HUES64 (cell line): ENCODE measurements around the gene COX10.

Source experiments
- H3K27ac ChIP-seq: 2 replicates; pipeline ENCODE4 v1.7.0; 2013; ENCODE audit warnings: low read depth, low read length, inconsistent platforms
- H3K27me3 ChIP-seq: 2 replicates; pipeline ENCODE4 v1.6.1; 2013; ENCODE audit warnings: mild to moderate bottlenecking, low read length; ENCODE audit not compliant: insufficient read depth
- H3K36me3 ChIP-seq: 2 replicates; pipeline ENCODE4 v1.6.1; 2013; ENCODE audit warnings: mild to moderate bottlenecking, low read length; ENCODE audit not compliant: insufficient read depth
- H3K4me1 ChIP-seq: 2 replicates; pipeline ENCODE4 v1.6.1; 2013; ENCODE audit warnings: mild to moderate bottlenecking, low read length, moderate library complexity; ENCODE audit not compliant: insufficient read depth
- H3K4me3 ChIP-seq: 2 replicates; pipeline ENCODE4 v1.5.1; 2013; ENCODE audit warnings: mild to moderate bottlenecking, low read length, moderate library complexity
- H3K9ac ChIP-seq: 2 replicates; pipeline ENCODE4 v1.6.1; 2013; ENCODE audit warnings: mild to moderate bottlenecking, low read depth, low read length
- H3K9me3 ChIP-seq: 2 replicates; pipeline ENCODE4 v1.6.1; 2013; ENCODE audit warnings: low read depth, low read length; ENCODE audit not compliant: insufficient read depth
- WGBS: fragments of 150-250, 120-280 bp; methylation state at CpG from one replicate; pipeline ENCODE4 v1.1.7; 2013; ENCODE audit warnings: missing lambda C conversion rate; 5-methylcytosine and 5-hydroxymethylcytosine counted together

Gene COX10

DNA sequence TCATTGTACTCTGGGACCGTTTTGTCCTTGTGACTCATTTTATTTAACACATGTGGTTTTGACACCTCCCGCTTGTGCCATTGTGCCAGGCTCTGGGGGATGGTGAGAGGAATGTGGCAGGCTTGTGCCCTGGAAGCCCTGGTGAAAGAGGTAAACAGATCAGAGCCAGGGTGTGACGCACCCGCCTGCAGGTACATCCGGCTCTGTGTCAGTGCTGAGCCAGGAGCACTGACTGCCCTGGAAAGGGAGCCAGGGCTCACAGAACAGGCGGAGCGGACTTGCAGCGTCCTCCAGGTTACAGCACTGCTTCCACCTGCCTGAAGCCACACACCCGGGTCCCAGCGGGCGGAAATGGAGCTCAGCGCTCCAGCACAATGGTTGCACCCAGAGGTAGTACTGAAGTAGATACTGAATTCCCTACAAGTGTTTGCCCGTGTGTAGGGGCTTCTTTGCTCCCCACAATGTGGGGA lies 136.7 kb downstream of the COX10 start:
- Histone ChIP-seq H3K9ac (no peak overlapping the region), H3K27ac (no peak overlapping the region), H3K9me3 (peaks cover 2% of the 10 kb centered on the region; the same call in 1 of the 2 replicates), H3K36me3 (peaks cover 13% of the 10 kb centered on the region), H3K27me3 (no peaks in the 10 kb centered on the region), H3K4me3 (no peak overlapping the region), H3K4me1 (no peaks in the 10 kb centered on the region)
- 87% methylated on average over 13 of the region's 13 CpGs for WGBS

DNA sequence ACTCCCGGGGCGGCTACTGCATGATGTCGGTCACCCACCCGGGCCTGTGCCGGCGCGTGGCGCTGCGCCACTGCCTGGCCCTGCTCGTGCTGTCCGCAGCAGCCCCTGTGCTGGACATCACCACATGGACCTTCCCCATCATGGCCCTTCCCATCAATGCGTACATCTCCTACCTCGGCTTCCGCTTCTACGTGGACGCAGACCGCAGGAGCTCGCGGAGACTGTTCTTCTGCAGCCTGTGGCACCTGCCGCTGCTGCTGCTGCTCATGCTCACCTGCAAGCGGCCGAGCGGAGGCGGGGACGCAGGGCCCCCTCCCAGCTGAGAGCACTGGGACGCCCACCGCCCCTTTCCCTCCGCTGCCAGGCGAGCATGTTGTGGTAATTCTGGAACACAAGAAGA lies 137.6 kb downstream of the COX10 start:
- Histone ChIP-seq H3K9me3 (peaks cover 11% of the 10 kb centered on the region), H3K9ac (no peak overlapping the region), H3K36me3 (peaks cover 16% of the 10 kb centered on the region), H3K27me3 (no peaks in the 10 kb centered on the region), H3K27ac (no peak overlapping the region), H3K4me3 (no peak overlapping the region), H3K4me1 (no peaks in the 10 kb centered on the region)
- 96% methylated on average over 29 of the region's 29 CpGs for WGBS

DNA sequence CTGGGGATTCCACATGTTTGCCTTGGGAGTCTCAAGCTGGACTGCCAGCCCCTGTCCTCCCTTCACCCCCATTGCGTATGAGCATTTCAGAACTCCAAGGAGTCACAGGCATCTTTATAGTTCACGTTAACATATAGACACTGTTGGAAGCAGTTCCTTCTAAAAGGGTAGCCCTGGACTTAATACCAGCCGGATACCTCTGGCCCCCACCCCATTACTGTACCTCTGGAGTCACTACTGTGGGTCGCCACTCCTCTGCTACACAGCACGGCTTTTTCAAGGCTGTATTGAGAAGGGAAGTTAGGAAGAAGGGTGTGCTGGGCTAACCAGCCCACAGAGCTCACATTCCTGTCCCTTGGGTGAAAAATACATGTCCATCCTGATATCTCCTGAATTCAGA lies 138.5 kb downstream of the COX10 start:
- Histone ChIP-seq H3K4me3 (no peak overlapping the region), H3K9me3 (peaks cover 14% of the 10 kb centered on the region), H3K27me3 (no peaks in the 10 kb centered on the region), H3K9ac (no peak overlapping the region), H3K36me3 (peaks cover 16% of the 10 kb centered on the region), H3K27ac (no peak overlapping the region), H3K4me1 (no peaks in the 10 kb centered on the region)
- 96% methylated on average over 5 of the region's 5 CpGs for WGBS

DNA sequence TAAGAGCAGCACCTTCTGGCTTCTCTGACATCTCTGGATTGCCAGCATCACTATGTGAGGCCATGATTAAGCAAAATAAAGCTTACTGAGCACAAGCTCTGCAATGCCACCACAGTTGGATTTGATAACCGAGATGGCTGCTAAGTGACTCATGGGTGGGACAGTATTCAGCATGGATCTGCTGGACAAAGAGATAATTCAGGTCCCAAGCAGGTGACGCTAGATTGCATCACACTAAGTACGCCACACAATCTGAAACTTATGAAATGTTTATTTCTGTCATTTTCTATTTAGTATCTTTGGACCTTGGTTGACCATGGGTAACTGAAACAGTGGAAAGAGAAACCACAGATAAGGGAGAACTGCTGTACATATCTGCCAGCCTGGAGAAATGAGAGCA lies 139.9 kb downstream of the COX10 start:
- H3K36me3 ChIP-seq = peaks cover 16% of the 10 kb centered on the region
- H3K9ac ChIP-seq = no peak overlapping the region
- no peak overlapping the region for H3K27ac ChIP-seq
- no peak overlapping the region for H3K4me3 ChIP-seq
- no peaks in the 10 kb centered on the region for H3K27me3 ChIP-seq
- 99% methylated on average over 3 of the region's 3 CpGs for WGBS
- H3K4me1 ChIP-seq = no peaks in the 10 kb centered on the region
- peaks cover 14% of the 10 kb centered on the region for H3K9me3 ChIP-seq

DNA sequence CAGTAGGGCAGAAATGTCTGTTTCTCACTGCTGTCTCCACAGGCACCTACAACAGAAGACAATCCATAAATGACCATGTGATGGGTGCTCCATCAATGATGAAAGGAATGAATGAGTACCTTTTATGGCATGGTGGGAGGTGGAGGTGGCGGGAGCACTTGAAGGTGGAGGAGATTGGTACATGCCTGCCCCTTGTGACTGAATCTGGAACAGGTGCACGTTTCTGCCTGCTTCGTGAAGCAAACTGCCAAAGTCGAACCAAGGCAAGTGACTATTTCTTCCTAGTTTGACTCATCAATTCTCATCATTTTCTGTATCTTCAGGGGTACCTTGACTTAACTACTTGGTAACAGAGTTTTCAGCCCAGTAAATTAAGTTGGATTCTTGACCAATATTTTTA lies 141.9 kb downstream of the COX10 start:
- Histone ChIP-seq H3K36me3 (peaks cover 16% of the 10 kb centered on the region), H3K4me1 (no peaks in the 10 kb centered on the region)

DNA sequence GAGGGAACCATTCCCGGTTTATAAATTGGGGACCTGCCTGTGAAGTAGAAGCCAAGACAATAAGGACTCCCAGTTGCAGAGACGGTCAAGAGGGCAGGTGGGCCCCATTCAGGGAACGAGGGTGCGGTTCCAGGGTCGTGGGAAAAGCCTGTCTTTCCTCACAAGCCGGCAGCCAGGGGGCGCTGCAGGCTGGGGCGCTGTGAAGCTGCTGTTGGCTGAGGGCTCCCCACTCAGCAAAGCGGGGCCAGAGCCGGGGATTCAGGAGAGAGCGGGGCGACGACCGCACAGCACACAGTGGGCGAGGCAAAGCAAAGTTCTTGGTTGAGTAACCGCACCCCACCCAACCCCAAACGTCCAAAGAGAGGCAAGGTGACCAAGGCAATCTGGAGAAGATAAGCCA lies 142.5 kb downstream of the COX10 start:
- no peak overlapping the region for H3K4me3 ChIP-seq
- WGBS = 93% methylated on average over 17 of the region's 17 CpGs
- no peaks in the 10 kb centered on the region for H3K27me3 ChIP-seq
- no peak overlapping the region for H3K9ac ChIP-seq
- no peaks in the 10 kb centered on the region for H3K4me1 ChIP-seq
- H3K27ac ChIP-seq = no peak overlapping the region
- H3K36me3 ChIP-seq = peaks cover 16% of the 10 kb centered on the region
- peaks cover 14% of the 10 kb centered on the region for H3K9me3 ChIP-seq

More for the DNA sequence above, 141.9 kb downstream of the COX10 start:
- Histone ChIP-seq H3K9me3 (peaks cover 14% of the 10 kb centered on the region), H3K4me3 (no peak overlapping the region), H3K27ac (no peak overlapping the region), H3K27me3 (no peaks in the 10 kb centered on the region), H3K9ac (no peak overlapping the region)
- 96% methylated on average over 4 of the region's 4 CpGs for WGBS

DNA sequence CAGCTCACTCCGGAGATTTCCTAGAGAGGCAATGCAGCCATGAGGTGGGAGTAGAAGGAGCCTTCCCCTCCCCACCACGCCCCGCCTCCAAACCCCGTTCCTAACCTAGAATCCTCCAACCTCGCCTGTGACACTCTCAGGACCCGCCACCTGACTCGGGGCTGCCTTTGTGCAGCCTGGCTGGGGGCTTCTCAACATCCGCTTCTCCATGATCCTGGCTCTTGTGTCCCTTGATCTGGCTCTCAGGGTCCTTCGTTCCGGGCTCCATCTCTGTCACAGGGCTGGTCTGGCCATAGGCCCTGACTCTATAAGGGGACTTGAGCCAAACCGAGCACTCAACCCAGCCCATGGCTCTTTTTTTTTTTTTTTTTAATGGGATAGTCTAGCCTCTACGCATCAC lies 143.1 kb downstream of the COX10 start:
- H3K27ac ChIP-seq = no peak overlapping the region
- H3K4me1 ChIP-seq = no peaks in the 10 kb centered on the region
- H3K27me3 ChIP-seq = no peaks in the 10 kb centered on the region
- H3K36me3 ChIP-seq = peaks cover 16% of the 10 kb centered on the region
- peaks cover 14% of the 10 kb centered on the region for H3K9me3 ChIP-seq
- H3K9ac ChIP-seq = no peak overlapping the region
- 99% methylated on average over 12 of the region's 12 CpGs for WGBS
- no peak overlapping the region for H3K4me3 ChIP-seq

DNA sequence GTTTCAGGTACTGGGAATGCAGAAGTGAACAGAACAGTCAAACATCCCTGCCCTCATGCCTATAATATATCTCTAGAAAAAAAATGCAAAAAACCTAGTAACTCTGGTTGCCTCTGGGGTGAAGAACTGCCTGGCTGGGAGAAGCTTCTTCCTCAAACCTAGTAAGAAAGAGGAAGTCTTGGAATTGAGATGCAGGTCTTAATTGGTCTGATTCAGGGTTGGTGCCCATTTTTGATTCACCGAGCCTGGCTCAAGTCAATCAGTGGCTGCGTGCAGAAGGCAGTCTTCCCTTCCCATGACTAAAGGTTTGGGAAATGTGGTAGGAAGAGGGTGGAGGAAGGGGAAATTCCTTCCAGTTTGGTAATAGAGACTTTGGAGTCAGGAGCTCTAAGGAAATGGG lies 145.0 kb downstream of the COX10 start:
- Histone ChIP-seq H3K4me1 (no peaks in the 10 kb centered on the region), H3K36me3 (peaks cover 13% of the 10 kb centered on the region), H3K27me3 (no peaks in the 10 kb centered on the region), H3K27ac (no peak overlapping the region), H3K4me3 (no peak overlapping the region), H3K9me3 (peaks cover 14% of the 10 kb centered on the region), H3K9ac (no peak overlapping the region)
- WGBS = 96% methylated on average over 2 of the region's 2 CpGs

DNA sequence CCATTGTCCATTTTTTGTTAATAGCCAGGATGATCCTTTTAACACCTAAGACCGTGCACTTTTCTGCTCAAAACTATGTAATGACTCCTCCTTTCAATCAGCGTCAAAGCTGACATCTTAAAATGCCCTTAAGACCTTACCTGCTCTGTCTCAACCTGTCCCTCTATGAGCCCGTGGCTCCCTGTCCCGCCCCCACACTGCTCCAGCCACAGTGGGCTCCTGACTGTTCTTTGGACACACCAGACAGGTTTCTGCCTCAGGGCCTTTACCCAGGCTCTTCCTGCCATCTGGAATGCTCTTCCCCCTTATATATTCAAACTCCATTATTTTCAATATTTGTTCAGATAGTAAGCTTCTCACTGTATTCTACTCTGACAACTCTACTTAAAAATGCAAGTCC lies 153.3 kb downstream of the COX10 start:
- no peak overlapping the region for H3K27ac ChIP-seq
- no peaks in the 10 kb centered on the region for H3K4me1 ChIP-seq
- no peaks in the 10 kb centered on the region for H3K9me3 ChIP-seq
- 93% methylated on average over 4 of the region's 4 CpGs for WGBS
- no peaks in the 10 kb centered on the region for H3K27me3 ChIP-seq
- no peak overlapping the region for H3K9ac ChIP-seq
- no peaks in the 10 kb centered on the region for H3K36me3 ChIP-seq
- no peak overlapping the region for H3K4me3 ChIP-seq

DNA sequence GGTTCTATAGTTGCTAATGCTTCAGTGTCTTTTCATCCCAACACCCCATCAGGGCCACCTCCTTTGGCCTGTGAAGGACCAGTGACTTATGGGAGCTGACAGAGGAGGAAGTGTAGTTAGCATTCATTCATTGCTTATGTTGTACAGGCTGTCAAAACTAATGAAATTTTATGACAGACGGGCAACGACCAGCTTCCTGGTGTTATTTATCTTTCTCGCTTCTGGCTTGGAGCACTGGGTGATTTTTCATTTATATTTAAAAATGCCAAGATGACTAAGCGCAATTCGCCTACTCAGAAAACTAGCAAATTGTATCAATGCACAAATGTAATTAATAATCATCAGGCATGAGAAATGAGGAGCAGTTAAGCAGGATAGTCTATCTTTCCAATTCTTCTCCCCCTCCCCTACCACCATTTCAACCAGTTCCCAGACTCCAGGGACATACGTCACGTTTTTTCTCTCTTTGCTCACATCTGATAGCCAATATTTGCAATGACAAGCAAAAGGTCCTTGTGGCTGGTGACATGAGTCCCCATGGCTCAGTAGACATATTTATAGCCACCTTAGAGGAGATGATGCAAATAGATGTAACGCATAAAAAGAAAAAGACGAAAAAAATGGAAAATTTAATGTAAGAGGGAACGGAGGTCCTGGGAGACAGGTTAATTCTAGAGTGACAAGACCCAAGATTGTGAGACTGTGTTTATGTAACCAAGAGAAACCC lies 156.1 kb downstream of the COX10 start:
- no peaks in the 10 kb centered on the region for H3K9me3 ChIP-seq
- 95% methylated on average over 8 of the region's 10 CpGs for WGBS
- H3K4me1 ChIP-seq = 0 out of 2 replicates have a peak, but pooled peaks cover 4% of the 10 kb centered on the region
- H3K27ac ChIP-seq = no peak overlapping the region
- no peak overlapping the region for H3K9ac ChIP-seq
- no peak overlapping the region for H3K4me3 ChIP-seq
- H3K36me3 ChIP-seq = no peaks in the 10 kb centered on the region
- no peaks in the 10 kb centered on the region for H3K27me3 ChIP-seq

DNA sequence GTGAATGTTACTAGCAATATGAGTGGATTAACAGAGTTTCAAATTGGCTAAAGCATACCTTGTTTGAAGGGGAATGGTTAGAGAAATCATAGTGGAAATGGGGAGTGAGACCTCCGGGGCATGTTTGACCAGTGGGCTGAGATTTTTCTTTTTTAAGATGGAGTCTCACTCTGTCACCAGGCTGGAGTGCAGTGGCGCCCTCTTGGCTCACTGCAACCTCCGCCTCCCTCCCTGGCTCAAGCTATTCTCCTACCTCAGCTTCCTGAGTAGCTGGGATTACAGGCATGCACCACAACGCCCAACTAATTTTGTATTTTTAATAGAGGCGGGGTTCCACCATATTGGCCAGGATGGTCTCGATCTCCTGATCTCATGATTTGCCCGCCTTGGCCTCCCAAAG lies 157.7 kb downstream of the COX10 start:
- H3K4me3 ChIP-seq = no peak overlapping the region
- 0 out of 2 replicates have a peak, but pooled peaks cover 4% of the 10 kb centered on the region for H3K4me1 ChIP-seq
- H3K9me3 ChIP-seq = no peaks in the 10 kb centered on the region
- H3K36me3 ChIP-seq = no peaks in the 10 kb centered on the region
- WGBS = 91% methylated on average over 7 of the region's 7 CpGs
- H3K27ac ChIP-seq = no peak overlapping the region
- no peaks in the 10 kb centered on the region for H3K27me3 ChIP-seq
- H3K9ac ChIP-seq = no peak overlapping the region

DNA sequence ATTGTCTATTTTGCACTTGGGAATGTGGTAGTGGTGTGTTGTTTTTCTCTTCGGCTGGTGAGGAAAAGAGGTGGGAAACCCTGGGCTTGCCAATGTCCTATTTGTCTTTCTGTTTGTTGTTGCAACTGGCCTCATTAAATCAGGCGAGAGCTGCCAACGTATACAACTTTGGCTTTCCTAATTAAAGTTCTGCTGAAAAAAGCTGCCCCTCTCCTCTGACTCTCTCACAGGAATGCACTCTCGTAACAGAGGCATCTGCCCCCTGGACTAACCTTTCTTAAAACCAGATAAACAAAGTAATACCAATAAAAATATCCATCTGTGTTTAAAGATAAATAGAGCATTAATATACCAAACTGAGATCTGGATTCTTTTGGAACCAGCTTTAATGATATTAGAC lies 159.6 kb downstream of the COX10 start:
- Histone ChIP-seq H3K4me1 (0 out of 2 replicates have a peak, but pooled peaks cover 4% of the 10 kb centered on the region), H3K27me3 (no peaks in the 10 kb centered on the region)

More for the DNA sequence above, 159.6 kb downstream of the COX10 start:
- H3K27ac ChIP-seq = no peak overlapping the region
- H3K4me3 ChIP-seq = no peak overlapping the region
- WGBS = 91% methylated on average over 4 of the region's 4 CpGs
- H3K9ac ChIP-seq = no peak overlapping the region
- no peaks in the 10 kb centered on the region for H3K36me3 ChIP-seq
- H3K9me3 ChIP-seq = no peaks in the 10 kb centered on the region
